Uterus (tissue), 4 donors: ENCODE data around the gene HLA-DRB1. TPM values are rescaled to one million over a fixed set of nuclear protein-coding genes. Genes with fewer than 3 reads are reported as not detected.
"Not testable (repeated sequence)": the region's sequence is repeated elsewhere in the genome, so short reads cannot be mapped to it uniquely, and the experiment has no call there.

ENCODE experiments used
- DNase-seq, 2 donors: peaks; one replicate each; pipeline ENCODE4 v3.0.0-alpha.2; 2019 to 2020
- H3K27ac ChIP-seq, 2 donors: fragments of 200-600 bp; sonication (generic); 1 replicate in 1 of 2; 2 replicates in 1 of 2; pipeline ENCODE4 v1.5.1; 2016 to 2018
- H3K27me3 ChIP-seq, 2 donors: fragments of 200-600 bp; sonication (generic); one replicate each; pipeline ENCODE4 v1.5.1; 2018 to 2019; ENCODE audit warnings: control low read depth in 1 of 2
- H3K36me3 ChIP-seq, 2 donors: fragments of 200-600 bp; sonication (generic); one replicate each; pipeline ENCODE4 v1.5.1; 2019; ENCODE audit warnings: control low read depth in 1 of 2
- H3K4me1 ChIP-seq, 2 donors: fragments of 200-600 bp; sonication (generic); one replicate each; pipeline ENCODE4 v1.5.1; 2018 to 2019; ENCODE audit warnings: control low read depth in 1 of 2
- H3K4me3 ChIP-seq, 2 donors: fragments of 200-600 bp; sonication (generic); 1 replicate in 1 of 2; 2 replicates in 1 of 2; pipeline ENCODE4 v1.5.1; 2018 to 2019; ENCODE audit warnings: mild to moderate bottlenecking in 1 of 2
- H3K9me3 ChIP-seq, 2 donors: fragments of 200-600 bp; sonication (generic); one replicate each; pipeline ENCODE4 v1.5.1; 2019; ENCODE audit warnings: control low read depth in 1 of 2
- POLR2A ChIP-seq, 2 donors: fragments of 450-650 bp; IDR thresholded peaks; one replicate each; pipeline ENCODE4 v1.6.1; 2016; ENCODE audit warnings: antibody characterized with exemption in 2 of 2, mild to moderate bottlenecking in 1 of 2, moderate library complexity in 1 of 2
- intact Hi-C: fragments of 100-400 bp; cut with DNase I; formaldehyde crosslinking; loops from one replicate; pipeline ENCODE4 v1.15.1; 2023; ENCODE audit warnings: low total_unique reads
- total RNA-seq, 4 donors: library from RNA; depleted of rRNA in 3 of 4; stranded (reverse); fragments of >200 nt in 3 of 4; gene quantifications; one replicate each; pipeline versions ENCODE4 v1.1.0 to v1.2.4, GENCODE V29; 2014 to 2023
- TF ChIP-seq, protein P1 (sequence below), 4 experiments: fragments of 200-600 bp in 2 of 4; fragments of 450-650 bp in 2 of 4; sonication (generic) in 2 of 4; IDR thresholded peaks; one replicate each; pipeline ENCODE4 v1.5.1; 2016 to 2019; ENCODE audit warnings: antibody characterized with exemption in 4 of 4, mild to moderate bottlenecking in 2 of 4, moderate library complexity in 1 of 4
- donor health status: DM: yes; HTN: yes; CAD: no.

HLA-DRB1 gene
- total RNA-seq, 4 donors from 2014 or later: 15.9 to 197 (median 79.2) TPM

- Histone ChIP-seq H3K36me3 (no peaks in the 10 kb centered on the region), H3K27ac (no peak overlapping the region), H3K4me3 (no peak overlapping the region), H3K27me3 (no peaks in the 10 kb centered on the region), H3K9me3 (no peaks in the 10 kb centered on the region), H3K4me1 (no peaks in the 10 kb centered on the region)
- no peak for TF ChIP-seq POLR2A (IDR thresholded peaks at IDR 0.05)
- TF ChIP-seq, protein P1, sequence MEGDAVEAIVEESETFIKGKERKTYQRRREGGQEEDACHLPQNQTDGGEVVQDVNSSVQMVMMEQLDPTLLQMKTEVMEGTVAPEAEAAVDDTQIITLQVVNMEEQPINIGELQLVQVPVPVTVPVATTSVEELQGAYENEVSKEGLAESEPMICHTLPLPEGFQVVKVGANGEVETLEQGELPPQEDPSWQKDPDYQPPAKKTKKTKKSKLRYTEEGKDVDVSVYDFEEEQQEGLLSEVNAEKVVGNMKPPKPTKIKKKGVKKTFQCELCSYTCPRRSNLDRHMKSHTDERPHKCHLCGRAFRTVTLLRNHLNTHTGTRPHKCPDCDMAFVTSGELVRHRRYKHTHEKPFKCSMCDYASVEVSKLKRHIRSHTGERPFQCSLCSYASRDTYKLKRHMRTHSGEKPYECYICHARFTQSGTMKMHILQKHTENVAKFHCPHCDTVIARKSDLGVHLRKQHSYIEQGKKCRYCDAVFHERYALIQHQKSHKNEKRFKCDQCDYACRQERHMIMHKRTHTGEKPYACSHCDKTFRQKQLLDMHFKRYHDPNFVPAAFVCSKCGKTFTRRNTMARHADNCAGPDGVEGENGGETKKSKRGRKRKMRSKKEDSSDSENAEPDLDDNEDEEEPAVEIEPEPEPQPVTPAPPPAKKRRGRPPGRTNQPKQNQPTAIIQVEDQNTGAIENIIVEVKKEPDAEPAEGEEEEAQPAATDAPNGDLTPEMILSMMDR (IDR thresholded peaks at IDR 0.05): no peak
- intact Hi-C loops: no loop called here
- no peak for DNase-seq
These were observed 8.1 kb downstream of the HLA-DRB1 start for GRCh38 chr6:32581315-32582095.

- Histone ChIP-seq H3K27ac (no peak overlapping the region), H3K4me3 (no peak overlapping the region), H3K27me3 (no peaks in the 10 kb centered on the region), H3K4me1 (no peaks in the 10 kb centered on the region), H3K9me3 (no peaks in the 10 kb centered on the region), H3K36me3 (no peaks in the 10 kb centered on the region)
- no peak for DNase-seq
- intact Hi-C loops: no loop called here
- TF ChIP-seq, protein P1 (IDR thresholded peaks at IDR 0.05): no peak
- TF ChIP-seq POLR2A (IDR thresholded peaks at IDR 0.05): no peak
These were observed 9.1 kb downstream of the HLA-DRB1 start for GRCh38 chr6:32580593-32580992.

DNA sequence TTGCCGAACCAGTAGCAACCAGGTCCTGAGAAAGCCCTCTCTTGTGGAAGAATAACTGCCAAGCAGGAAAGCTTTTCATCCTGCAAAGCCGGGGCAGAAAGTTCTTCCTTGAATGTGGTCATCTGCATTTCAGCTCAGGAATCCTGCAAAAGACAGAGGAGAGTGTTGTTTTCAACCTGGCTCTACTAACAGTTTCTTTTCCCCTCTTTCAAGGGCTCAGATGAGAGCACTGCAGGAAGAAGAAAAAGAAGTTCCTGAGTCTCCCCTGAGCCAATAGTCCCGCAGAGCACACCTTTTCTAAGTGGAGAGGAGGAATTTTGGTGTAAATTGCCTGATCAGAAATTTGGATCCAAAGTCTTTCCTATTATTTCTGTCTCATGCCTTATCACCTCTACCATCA lies 10.7 kb downstream of the HLA-DRB1 start:
- no peaks in the 10 kb centered on the region for H3K36me3 ChIP-seq
- intact Hi-C loops: no loop called here
- no peak for DNase-seq
- no peaks in the 10 kb centered on the region for H3K27me3 ChIP-seq
- no peaks in the 10 kb centered on the region for H3K9me3 ChIP-seq
- H3K4me1 ChIP-seq: no peaks in the 10 kb centered on the region
- no peak for TF ChIP-seq POLR2A (IDR thresholded peaks at IDR 0.05)
- TF ChIP-seq, protein P1 (IDR thresholded peaks at IDR 0.05): no peak
- no peak overlapping the region for H3K27ac ChIP-seq
- H3K4me3 ChIP-seq: no peak overlapping the region

GRCh38 chr6:32577493-32577892 lies 12.2 kb downstream of the HLA-DRB1 start:
- H3K4me1 ChIP-seq, H3K27me3 ChIP-seq, DNase-seq, H3K9me3 ChIP-seq, H3K4me3 ChIP-seq, intact Hi-C loops, H3K27ac ChIP-seq, H3K36me3 ChIP-seq: not testable (repeated sequence)

DNA sequence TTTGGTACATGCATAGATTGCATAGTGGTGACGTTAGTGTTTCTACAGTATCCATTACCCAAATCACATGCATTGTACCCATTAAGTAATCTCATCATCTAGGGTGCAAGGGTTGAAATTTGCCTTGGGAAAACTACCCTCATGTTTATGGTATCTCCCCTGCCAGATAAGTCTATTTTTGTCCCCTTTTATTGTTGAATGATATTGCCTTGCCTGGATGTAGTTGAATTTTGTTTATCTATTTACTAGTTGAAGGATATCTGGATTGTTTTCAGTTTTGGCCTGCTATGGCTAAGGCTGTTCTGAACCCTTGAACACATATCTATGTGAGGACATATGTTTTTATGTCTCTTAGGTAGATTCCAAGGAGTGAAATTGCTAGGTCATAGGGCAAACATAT lies 13.4 kb downstream of the HLA-DRB1 start:
- DNase-seq: no peak
- intact Hi-C loops: no loop called here
- H3K27ac ChIP-seq: no peak overlapping the region
- no peaks in the 10 kb centered on the region for H3K9me3 ChIP-seq
- H3K27me3 ChIP-seq: no peaks in the 10 kb centered on the region
- no peak overlapping the region for H3K4me3 ChIP-seq
- no peaks in the 10 kb centered on the region for H3K4me1 ChIP-seq
- TF ChIP-seq, protein P1 (IDR thresholded peaks at IDR 0.05): no peak
- no peak for TF ChIP-seq POLR2A (IDR thresholded peaks at IDR 0.05)
- H3K36me3 ChIP-seq: no peaks in the 10 kb centered on the region
